Omental fat pad (tissue), 4 donors: ENCODE measurements around the gene MAGEA8. TPM values are rescaled to one million over a fixed set of nuclear protein-coding genes. Genes with fewer than 3 reads are reported as not detected.

Source experiments
- ATAC-seq: fragments of 150-250 bp; one replicate; pipeline ENCODE4 v1.9.1; 2016; ENCODE audit warnings: mild to moderate bottlenecking, moderate library complexity; ENCODE audit not compliant: low FRiP score
- DNase-seq: peaks from one replicate; pipeline ENCODE4 v3.0.0-alpha.2; 2019; ENCODE audit warnings: low spot score
- total RNA-seq, 4 donors: library from RNA; depleted of rRNA; stranded (reverse); fragments of >200 nt; gene quantifications; one replicate each; pipeline ENCODE4 v1.1.0, GENCODE V29; 2016
- TF ChIP-seq, protein P1 (sequence below), 3 donors: fragments of 450-650 bp; IDR thresholded peaks; one replicate each; pipeline ENCODE4 v1.5.1; 2016 to 2017; ENCODE audit warnings: antibody characterized with exemption in 3 of 3, mild to moderate bottlenecking in 3 of 3, moderate library complexity in 2 of 3

Gene MAGEA8
- total RNA-seq, 4 donors from 2014 or later: not detected

DNA sequence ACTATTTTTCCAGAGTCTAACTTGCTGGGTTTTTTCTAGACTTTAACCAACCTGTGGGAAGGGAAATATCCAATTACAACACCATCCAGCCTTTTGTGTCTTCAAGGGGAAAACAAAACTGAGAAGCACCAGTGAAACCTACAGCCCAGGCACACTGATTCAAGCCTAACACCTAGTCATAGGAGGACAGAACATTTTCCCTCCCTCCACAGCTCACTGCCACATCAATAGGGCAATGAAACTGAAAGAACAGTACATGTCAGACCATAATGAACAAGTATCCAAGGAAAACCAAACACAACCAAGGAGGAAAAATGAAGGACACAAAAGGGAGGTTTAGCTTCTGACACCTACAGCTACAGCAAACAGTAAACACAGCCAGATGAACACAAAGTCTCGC is 17.6 kb downstream of the MAGEA8 start:
- ATAC-seq: no peak
- TF ChIP-seq, protein P1, sequence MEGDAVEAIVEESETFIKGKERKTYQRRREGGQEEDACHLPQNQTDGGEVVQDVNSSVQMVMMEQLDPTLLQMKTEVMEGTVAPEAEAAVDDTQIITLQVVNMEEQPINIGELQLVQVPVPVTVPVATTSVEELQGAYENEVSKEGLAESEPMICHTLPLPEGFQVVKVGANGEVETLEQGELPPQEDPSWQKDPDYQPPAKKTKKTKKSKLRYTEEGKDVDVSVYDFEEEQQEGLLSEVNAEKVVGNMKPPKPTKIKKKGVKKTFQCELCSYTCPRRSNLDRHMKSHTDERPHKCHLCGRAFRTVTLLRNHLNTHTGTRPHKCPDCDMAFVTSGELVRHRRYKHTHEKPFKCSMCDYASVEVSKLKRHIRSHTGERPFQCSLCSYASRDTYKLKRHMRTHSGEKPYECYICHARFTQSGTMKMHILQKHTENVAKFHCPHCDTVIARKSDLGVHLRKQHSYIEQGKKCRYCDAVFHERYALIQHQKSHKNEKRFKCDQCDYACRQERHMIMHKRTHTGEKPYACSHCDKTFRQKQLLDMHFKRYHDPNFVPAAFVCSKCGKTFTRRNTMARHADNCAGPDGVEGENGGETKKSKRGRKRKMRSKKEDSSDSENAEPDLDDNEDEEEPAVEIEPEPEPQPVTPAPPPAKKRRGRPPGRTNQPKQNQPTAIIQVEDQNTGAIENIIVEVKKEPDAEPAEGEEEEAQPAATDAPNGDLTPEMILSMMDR (IDR thresholded peaks at IDR 0.05): no peak
- DNase-seq: no peak

DNA sequence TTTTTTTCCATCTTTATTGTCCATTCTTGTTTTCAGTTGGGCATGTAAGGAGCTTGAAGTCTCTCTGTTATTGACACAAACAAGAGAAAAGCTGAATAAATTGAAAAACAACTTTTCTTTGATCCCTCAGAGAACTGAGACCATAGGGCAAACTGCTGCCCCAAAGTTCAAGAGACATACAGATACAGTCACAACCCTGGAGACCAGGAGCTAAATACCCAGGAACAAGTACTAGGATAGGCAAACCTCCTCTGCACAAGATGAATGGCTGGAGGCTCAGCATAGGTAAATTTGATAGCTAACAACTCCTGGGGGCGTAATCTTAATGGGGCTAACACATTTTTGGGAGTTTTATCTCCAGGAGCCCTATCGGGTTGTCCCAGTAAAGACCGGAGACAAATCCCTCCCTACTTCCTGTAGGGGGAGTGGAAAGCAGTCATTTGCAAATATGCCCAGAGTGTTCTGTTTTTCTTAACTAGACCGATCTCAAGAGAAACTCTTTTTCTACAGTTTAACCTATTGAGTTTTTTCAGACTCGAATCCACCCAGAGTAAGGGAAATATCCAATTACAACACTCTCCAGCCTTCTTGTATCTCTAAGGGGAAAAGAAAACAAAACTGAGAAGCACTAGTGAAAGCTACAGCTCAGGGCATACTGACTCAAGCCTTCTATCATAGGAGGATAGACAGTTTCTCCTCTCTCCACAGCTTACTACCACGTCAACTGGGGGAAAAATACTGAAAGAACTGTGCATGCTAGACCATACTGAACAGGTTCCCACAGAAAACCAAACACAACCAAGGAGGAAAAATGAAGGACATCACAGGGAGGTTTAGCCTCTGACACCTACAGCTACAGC is 23.1 kb downstream of the MAGEA8 start:
- no peak for ATAC-seq
- TF ChIP-seq, protein P1 (IDR thresholded peaks at IDR 0.05): no peak
- no peak for DNase-seq

DNA sequence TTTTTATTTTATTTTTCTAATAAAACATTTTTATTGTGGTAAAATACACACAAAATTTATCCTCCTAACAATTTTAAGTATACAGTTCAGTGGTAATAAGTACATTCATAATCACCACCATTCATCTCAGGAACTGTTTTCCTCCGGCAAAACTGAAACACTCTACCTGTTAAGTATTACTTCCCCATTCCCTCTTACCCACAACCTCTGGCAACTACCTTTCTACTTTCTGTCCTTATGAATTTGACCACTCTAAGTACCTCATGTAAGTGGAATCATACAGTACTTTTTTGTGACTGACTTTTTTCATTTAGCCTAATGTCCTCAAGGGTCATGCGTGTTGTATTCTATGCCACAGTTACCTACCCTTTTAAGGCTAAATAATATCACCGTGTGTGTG is 27.3 kb downstream of the MAGEA8 start:
- no peak for DNase-seq
- TF ChIP-seq, protein P1 (IDR thresholded peaks at IDR 0.05): no peak
- no peak for ATAC-seq

DNA sequence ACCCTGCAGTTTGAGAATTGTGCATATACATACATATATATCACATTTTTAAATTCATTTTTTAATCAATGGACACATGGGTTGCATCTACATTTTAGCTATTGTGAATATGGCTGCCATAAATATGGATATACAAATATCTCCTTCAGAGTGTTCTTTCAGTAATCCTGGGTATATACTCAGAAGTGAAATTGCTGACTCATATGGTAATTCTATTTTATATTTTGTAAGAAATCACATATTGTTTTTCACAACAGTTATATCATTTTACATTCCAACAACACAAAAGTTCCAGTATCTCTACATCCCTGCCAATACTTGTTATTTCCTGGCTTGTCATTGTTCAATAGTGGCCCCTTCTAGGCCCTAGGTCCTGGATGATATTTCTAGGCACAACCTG is 27.7 kb downstream of the MAGEA8 start:
- no peak for ATAC-seq
- TF ChIP-seq, protein P1 (IDR thresholded peaks at IDR 0.05): no peak
- no peak for DNase-seq

DNA sequence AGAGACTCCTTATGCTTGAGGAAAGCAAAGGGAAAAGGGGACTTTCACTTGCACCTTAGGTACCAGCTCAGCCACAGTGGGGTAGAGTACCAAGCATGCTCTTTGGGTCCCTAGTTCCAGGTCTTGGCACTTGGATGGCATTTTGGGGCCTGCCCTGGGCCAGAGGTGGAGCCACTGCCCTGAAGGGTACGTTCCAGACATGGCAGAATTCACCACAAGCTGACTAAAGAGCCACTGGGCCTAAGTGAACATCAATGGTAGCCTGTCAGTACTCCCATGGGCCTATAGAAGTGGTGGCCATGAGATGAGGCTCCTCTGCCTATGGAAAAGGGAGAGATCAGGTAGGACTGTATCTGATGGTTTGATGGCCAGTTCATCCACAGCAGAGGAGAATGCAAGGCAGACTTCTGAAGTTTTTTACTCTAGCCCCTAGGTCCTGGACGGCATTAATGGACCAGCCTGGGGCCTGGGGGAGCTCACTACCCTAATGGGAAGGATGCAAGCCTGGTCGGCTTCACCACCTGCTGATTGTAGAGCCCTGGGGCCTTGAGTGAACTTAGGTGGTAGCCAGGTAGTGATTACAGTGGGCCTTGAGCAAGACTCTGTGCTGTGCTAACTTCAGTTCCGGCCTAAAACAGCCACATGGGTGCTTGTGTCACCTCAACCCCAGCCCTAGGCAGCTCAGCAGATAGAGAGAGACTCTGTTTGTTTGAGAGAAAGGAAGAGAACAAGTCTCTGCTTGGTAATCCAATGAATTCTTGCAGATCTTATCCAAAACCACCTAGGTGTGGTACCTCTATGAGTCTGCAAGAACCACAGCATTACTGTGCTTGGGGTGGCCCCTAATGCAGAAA is 28.6 kb downstream of the MAGEA8 start:
- DNase-seq (no peak), ATAC-seq (no peak)
- TF ChIP-seq, protein P1 (IDR thresholded peaks at IDR 0.05): no peak

DNA sequence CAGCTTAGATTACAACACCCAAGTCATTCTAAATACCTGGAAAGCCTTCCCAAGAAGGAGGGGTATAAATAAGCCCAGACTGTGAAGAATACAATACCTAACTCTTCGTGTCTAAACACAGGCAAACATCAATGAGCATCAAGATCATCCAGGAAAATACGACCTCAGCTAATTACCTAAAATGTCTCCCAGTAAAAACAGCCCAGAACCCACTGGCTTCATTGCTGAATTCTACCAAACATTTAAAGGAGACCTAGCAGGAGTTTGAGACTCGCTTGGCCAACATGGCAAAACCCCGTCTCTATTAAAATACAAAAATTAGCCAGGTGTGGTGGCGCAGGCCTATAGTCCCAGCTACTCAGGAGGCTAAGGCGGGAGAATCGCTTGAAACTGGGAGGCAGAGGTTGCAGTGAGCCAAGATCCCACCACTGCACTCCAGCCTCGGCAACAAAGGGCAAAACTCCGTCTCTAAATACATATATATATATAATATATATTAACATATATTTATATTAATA is 29.3 kb downstream of the MAGEA8 start:
- no peak for ATAC-seq
- TF ChIP-seq, protein P1 (IDR thresholded peaks at IDR 0.05): no peak
- no peak for DNase-seq
